Esophagus squamous epithelium (tissue), 5 donors: ENCODE measurements around the gene SPSB1. TPM values are rescaled to one million over a fixed set of nuclear protein-coding genes. Genes with fewer than 3 reads are reported as not detected.

Experiments
- DNase-seq: peaks from one replicate; lab custom pipeline; 2025; lab: John Stamatoyannopoulos, UW
- H3K27ac ChIP-seq, 4 donors: fragments of 200-600 bp; sonication (generic); one replicate each; pipeline ENCODE4 v1.5.1; 2016 to 2019; ENCODE audit warnings: mild to moderate bottlenecking in 1 of 4
- H3K27me3 ChIP-seq, 4 donors: fragments of 200-600 bp; sonication (generic); 1 replicate in 3 of 4; 2 replicates in 1 of 4; pipeline versions ENCODE4 v1.5.1 to v1.6.0; 2017 to 2021; ENCODE audit warnings: antibody characterized with exemption in 1 of 4
- H3K36me3 ChIP-seq, 3 donors: fragments of 200-600 bp; sonication (generic); one replicate each; pipeline ENCODE4 v1.5.1; 2016 to 2019
- H3K4me1 ChIP-seq, 3 donors: fragments of 200-600 bp; sonication (generic); one replicate each; pipeline ENCODE4 v1.5.1; 2017 to 2019
- H3K4me3 ChIP-seq, 4 donors: fragments of 200-600 bp; sonication (generic); 1 replicate in 3 of 4; 2 replicates in 1 of 4; pipeline ENCODE4 v1.5.1; 2016 to 2019; ENCODE audit warnings: mild to moderate bottlenecking in 2 of 4, moderate library complexity in 1 of 4
- H3K9me3 ChIP-seq, 3 donors: fragments of 200-600 bp; sonication (generic); one replicate each; pipeline ENCODE4 v1.5.1; 2016 to 2019
- POLR2A ChIP-seq, 4 donors: fragments of 450-650 bp; IDR thresholded peaks; one replicate each; pipeline ENCODE4 v1.6.1; 2017; ENCODE audit warnings: antibody characterized with exemption in 4 of 4, mild to moderate bottlenecking in 4 of 4, moderate library complexity in 3 of 4
- WGBS, 2 donors: methylation state at CpG; one replicate each; pipeline ENCODE4 v1.1.5; 2018; 5-methylcytosine and 5-hydroxymethylcytosine counted together
- intact Hi-C: fragments of 100-400 bp; cut with DNase I; formaldehyde crosslinking; loops from one replicate; pipeline ENCODE4 v1.15.0; 2022
- total RNA-seq, 4 donors: library from RNA; depleted of rRNA; stranded (reverse); fragments of >200 nt; gene quantifications; one replicate each; pipeline ENCODE4 v1.1.0, GENCODE V29; 2016
- TF ChIP-seq, protein P1 (sequence below), 6 experiments: fragments of 450-650 bp in 4 of 6; fragments of 200-600 bp in 2 of 6; sonication (generic) in 2 of 6; IDR thresholded peaks; one replicate each; pipeline ENCODE4 v1.5.1; 2016 to 2019; ENCODE audit warnings: antibody characterized with exemption in 6 of 6, mild to moderate bottlenecking in 4 of 6, moderate library complexity in 4 of 6
- donor health status: DM: yes; HTN: yes; CAD: no.

SPSB1 gene
- total RNA-seq, 4 donors from 2014 or later, result 15.2 to 35.5 (median 25.2) TPM

DNA sequence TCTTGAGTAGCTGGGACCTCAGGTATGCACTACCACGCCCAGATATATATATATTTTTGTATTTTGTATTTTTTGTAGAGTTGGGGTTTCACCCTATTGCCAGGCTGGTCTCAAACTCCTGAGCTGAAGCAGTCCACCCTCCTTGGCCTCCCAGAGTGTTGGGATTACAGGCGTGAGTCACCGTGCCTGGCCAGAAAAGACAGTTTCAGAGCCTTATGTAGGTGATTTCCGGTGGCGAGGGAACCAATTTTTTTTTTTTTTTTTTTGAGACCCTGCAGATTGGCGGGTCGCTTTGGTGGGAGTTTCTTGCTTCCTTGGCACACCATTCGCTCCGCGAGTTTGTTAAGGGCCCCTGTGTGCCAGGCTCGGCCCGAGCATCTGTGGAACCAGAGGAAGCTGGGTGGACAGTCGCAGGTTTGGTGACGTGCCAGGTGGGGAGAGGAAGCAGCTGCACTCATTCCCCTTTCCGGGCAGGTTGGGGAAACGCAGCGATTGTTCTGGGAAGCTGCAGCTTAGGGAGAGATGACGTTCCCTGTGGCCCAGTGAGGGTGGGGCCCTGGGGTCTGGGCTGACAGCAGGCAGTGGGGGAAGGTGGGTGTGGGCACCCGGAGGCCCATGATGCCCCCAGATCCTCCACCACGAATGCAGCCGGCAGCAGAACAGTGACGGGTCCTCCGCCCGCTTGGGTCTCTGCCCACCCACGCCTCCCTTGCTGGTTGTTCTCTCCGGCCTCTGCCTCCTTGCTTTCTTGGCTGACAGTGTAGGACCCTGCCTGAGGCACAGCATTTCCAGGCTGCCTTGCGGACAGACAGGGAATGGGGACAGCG lies 25.1 kb downstream of the SPSB1 start:
- peaks cover 0 to 21% (median 0%) of the 10 kb centered on the region in 3 donors for H3K36me3 ChIP-seq
- no peak for DNase-seq
- peaks cover 60 to 100% (median 91%) of the 10 kb centered on the region in 3 donors for H3K4me1 ChIP-seq
- H3K27me3 ChIP-seq, result no peaks in the 10 kb centered on the region
- TF ChIP-seq, protein P1, sequence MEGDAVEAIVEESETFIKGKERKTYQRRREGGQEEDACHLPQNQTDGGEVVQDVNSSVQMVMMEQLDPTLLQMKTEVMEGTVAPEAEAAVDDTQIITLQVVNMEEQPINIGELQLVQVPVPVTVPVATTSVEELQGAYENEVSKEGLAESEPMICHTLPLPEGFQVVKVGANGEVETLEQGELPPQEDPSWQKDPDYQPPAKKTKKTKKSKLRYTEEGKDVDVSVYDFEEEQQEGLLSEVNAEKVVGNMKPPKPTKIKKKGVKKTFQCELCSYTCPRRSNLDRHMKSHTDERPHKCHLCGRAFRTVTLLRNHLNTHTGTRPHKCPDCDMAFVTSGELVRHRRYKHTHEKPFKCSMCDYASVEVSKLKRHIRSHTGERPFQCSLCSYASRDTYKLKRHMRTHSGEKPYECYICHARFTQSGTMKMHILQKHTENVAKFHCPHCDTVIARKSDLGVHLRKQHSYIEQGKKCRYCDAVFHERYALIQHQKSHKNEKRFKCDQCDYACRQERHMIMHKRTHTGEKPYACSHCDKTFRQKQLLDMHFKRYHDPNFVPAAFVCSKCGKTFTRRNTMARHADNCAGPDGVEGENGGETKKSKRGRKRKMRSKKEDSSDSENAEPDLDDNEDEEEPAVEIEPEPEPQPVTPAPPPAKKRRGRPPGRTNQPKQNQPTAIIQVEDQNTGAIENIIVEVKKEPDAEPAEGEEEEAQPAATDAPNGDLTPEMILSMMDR (IDR thresholded peaks at IDR 0.05), result no peak
- TF ChIP-seq POLR2A (IDR thresholded peaks at IDR 0.05), result no peak
- 35 to 36% methylated on average over 17 of the region's 28 CpGs for WGBS, 2 donors
- intact Hi-C loops, result no loop called here
- peak overlapping the region; percentile 65 to 84 (median 81) for H3K27ac ChIP-seq
- peak overlapping the region in 2 of 4 donors; percentile 11 to 44 for H3K4me3 ChIP-seq
- no peaks in the 10 kb centered on the region for H3K9me3 ChIP-seq

DNA sequence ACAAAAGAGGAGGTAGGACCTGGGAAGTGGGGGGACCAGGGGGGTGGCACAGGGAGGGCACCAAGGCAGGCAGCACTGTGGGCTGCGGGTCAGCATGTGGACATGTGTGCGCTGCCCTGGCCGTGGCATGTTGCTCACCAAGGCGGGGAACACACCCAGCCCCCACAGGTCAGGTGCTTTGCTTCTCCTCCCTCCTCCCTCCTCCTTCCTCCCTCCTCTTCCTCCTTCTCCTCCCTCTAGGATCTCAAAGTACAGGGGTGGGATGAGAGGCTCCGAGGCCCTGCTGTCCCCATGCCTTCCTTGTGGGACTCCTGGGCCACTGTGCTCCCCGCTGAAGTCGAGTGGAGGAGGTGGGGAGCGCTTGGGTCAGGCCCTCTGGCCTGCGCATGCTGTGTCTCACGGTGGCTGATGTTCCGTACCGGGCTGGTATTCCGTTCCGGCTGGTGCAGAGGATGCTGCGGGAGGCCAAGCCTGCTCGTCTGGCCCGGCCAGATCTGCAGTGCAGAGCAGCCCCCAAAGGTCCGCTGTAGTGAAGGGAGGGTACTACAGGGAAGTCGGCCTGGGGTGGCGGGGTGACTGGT lies 26.6 kb downstream of the SPSB1 start:
- DNase-seq, result no peak
- Histone ChIP-seq H3K9me3 (no peaks in the 10 kb centered on the region), H3K4me3 (no peak overlapping the region), H3K27me3 (no peaks in the 10 kb centered on the region), H3K27ac (peak overlapping the region in 3 of 4 donors; percentile 51 to 83 (median 79)), H3K36me3 (peaks cover 0 to 21% (median 0%) of the 10 kb centered on the region in 3 donors), H3K4me1 (peaks cover 56 to 100% (median 92%) of the 10 kb centered on the region in 3 donors)
- TF ChIP-seq POLR2A (IDR thresholded peaks at IDR 0.05), result no peak
- TF ChIP-seq, protein P1 (IDR thresholded peaks at IDR 0.05), result no peak
- intact Hi-C loops, result no loop called here
- 79 to 100% methylated on average over 2 to 6 of the region's 20 CpGs for WGBS, 2 donors

DNA sequence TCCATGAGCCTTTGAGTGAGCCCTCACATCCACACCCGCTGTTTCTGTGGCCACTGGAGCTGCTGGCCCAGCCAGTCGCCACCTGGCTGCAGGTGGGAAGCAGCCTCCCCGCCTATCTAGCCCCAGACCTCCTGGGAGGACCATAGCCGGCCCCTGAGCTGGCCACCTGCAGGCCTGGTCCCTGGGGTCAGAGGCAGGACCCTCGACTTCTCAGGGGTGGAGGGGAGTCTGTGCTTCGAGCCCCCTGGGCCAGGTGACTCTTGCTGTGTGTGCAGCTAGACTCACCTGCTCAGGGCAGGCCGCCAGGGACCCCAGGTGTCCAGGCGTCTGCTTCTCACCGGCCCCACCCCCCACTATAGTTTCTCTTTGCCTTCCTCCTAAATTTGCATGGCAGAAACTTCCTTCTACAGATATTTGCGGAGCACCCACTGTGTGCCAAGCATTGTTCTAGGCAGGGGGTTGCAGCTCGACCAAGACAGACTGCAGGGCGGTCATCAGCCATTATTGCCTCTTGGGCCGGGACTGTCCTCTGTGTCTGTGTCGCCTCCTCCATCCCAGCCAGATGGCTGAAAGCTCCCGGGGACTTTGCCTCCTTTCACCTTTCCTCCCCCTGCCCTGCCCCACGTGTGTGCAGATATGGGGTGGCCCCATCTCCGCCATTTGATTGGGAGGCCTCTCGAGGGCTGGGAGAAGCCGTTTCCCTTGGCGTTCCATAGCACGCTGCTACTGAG lies 27.3 kb downstream of the SPSB1 start:
- intact Hi-C loops, result no loop called here
- Histone ChIP-seq H3K27me3 (no peaks in the 10 kb centered on the region), H3K27ac (peak overlapping the region; percentile 58 to 83 (median 76)), H3K9me3 (no peaks in the 10 kb centered on the region), H3K4me3 (no peak overlapping the region), H3K4me1 (peaks cover 56 to 100% (median 94%) of the 10 kb centered on the region in 3 donors), H3K36me3 (peaks cover 0 to 21% (median 0%) of the 10 kb centered on the region in 3 donors)
- no peak for DNase-seq
- no peak for TF ChIP-seq POLR2A (IDR thresholded peaks at IDR 0.05)
- TF ChIP-seq, protein P1 (IDR thresholded peaks at IDR 0.05), result no peak
- WGBS, 2 donors, result 56 to 85% methylated on average over 8 to 15 of the region's 21 CpGs

DNA sequence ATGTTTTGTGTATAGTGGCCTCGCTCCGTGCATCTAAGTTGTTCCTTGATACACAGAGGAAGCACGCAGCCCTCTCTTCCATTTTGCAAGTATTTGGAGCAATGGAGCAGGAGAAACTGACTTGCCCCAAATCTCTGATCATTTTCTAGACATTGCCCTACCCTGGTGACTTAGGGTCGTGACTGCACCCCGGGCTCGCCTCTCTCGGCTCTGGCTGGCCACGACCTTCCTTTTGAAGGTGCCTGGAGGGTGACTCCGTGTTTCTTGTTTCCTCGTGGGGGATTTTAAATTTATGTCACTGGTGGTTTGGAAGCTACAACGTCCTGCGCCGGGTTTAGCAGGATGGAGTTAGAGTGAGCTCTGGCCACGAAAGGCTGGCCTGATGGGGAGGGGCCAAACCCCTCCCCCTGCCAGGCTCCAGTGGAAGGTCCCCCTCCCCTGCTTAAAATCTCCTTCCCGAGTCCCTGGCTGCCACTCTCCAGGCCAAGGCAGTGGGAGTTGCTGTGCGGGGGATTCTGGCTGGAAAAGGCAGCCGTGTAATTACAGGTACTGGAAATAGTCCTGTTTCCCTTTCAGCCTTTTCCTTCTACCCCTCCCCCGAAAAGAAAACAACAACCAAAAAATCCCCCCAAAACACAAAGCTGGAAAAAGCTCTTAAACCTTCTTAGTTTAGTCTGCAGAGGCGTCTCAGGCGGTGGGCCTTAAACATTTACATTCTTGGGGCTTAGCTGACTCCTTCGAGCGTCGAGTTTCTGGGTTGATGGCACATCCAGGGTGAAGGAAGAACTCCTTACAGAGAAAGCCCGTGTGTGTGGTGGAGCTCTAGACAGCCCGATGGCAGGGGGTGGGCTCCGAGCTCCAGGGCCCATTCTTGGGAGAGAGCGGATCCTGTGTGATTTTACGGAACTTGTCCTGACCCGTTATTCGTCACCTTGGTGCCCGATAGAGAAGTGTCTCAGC lies 28.1 kb downstream of the SPSB1 start:
- peaks cover 56 to 100% (median 94%) of the 10 kb centered on the region in 3 donors for H3K4me1 ChIP-seq
- peaks cover 0 to 21% (median 0%) of the 10 kb centered on the region in 3 donors for H3K36me3 ChIP-seq
- peak overlapping the region in 2 of 4 donors; percentile 0 to 42 for H3K4me3 ChIP-seq
- no peaks in the 10 kb centered on the region for H3K27me3 ChIP-seq
- no peak for DNase-seq
- intact Hi-C loops, result no loop called here
- peak overlapping the region; percentile 58 to 83 (median 76) for H3K27ac ChIP-seq
- 46 to 56% methylated on average over 18 to 28 of the region's 31 CpGs for WGBS, 2 donors
- TF ChIP-seq POLR2A (IDR thresholded peaks at IDR 0.05), result no peak
- TF ChIP-seq, protein P1 (IDR thresholded peaks at IDR 0.05), result no peak
- no peaks in the 10 kb centered on the region for H3K9me3 ChIP-seq
